Uterus (tissue), 2 donors: Measurements from ENCODE around the gene NRXN3.

Experiments used
- POLR2A ChIP-seq, 2 donors: fragments of 450-650 bp; IDR thresholded peaks; one replicate each; pipeline ENCODE4 v1.6.1; 2016; ENCODE audit warnings: antibody characterized with exemption in 2 of 2, mild to moderate bottlenecking in 1 of 2, moderate library complexity in 1 of 2
- TF ChIP-seq, protein P1 (sequence below), 4 experiments: fragments of 200-600 bp in 2 of 4; fragments of 450-650 bp in 2 of 4; sonication (generic) in 2 of 4; IDR thresholded peaks; one replicate each; pipeline ENCODE4 v1.5.1; 2016 to 2019; ENCODE audit warnings: antibody characterized with exemption in 4 of 4, mild to moderate bottlenecking in 2 of 4, moderate library complexity in 1 of 4

DNA sequence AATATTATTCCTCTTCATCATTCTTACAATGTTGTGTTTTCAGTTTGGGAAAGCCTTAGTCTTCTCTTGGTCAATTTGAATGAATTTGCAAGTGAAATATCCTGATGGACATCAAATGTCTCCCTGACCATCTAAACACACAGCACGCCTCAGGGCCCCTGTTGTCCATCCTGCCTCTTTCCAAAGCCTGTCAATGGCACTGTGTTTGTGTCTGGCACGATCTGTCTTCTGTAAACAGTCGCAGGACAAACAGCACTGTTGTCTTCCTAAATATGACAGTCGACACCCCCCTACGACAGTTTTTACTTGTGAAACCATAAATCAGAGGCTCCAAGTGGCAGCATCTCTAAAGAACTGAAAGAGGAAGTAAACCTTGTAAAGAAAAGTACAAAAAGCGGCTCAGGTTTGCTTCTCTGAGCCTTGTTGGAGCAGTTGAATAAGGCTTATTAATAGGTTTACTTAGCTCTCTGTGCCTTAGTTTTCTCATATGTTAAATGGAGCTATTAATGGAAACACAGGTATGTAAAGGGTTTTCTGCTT, 285.8 kb downstream of the NRXN3 start:
- TF ChIP-seq, protein P1, sequence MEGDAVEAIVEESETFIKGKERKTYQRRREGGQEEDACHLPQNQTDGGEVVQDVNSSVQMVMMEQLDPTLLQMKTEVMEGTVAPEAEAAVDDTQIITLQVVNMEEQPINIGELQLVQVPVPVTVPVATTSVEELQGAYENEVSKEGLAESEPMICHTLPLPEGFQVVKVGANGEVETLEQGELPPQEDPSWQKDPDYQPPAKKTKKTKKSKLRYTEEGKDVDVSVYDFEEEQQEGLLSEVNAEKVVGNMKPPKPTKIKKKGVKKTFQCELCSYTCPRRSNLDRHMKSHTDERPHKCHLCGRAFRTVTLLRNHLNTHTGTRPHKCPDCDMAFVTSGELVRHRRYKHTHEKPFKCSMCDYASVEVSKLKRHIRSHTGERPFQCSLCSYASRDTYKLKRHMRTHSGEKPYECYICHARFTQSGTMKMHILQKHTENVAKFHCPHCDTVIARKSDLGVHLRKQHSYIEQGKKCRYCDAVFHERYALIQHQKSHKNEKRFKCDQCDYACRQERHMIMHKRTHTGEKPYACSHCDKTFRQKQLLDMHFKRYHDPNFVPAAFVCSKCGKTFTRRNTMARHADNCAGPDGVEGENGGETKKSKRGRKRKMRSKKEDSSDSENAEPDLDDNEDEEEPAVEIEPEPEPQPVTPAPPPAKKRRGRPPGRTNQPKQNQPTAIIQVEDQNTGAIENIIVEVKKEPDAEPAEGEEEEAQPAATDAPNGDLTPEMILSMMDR (IDR thresholded peaks at IDR 0.05): no peak
- no peak for TF ChIP-seq POLR2A (IDR thresholded peaks at IDR 0.05)
